Neural cell (in vitro differentiated cells): ENCODE data around the gene DCTN4. TPM values are rescaled to one million over a fixed set of nuclear protein-coding genes. Genes with fewer than 3 reads are reported as not detected.

ENCODE experiments used
- H2AFZ ChIP-seq: fragments of 200-600, 300-800 bp; sonication (generic), shearing (Covaris generic); 2 replicates; pipeline ENCODE4 v1.6.0; 2014; ENCODE audit warnings: low read depth, mild to moderate bottlenecking, antibody characterized with exemption, low read length, moderate library complexity
- H3F3A ChIP-seq: fragments of 200-600 bp; shearing (Covaris generic); 2 replicates; pipeline ENCODE4 v1.6.1; 2016; ENCODE audit warnings: mild to moderate bottlenecking, moderate library complexity, mixed read lengths, antibody characterized with exemption, low read length; ENCODE audit not compliant: insufficient read depth, poor library complexity, severe bottlenecking
- H3K27ac ChIP-seq: fragments of 200-600, 300-800 bp; sonication (generic), shearing (Covaris generic); 2 replicates; pipeline ENCODE4 v1.5.1; 2014; ENCODE audit warnings: mild to moderate bottlenecking, low read length, moderate library complexity
- H3K27me3 ChIP-seq: fragments of 300-800, 200-600 bp; sonication (generic), shearing (Covaris generic); 2 replicates; pipeline ENCODE4 v1.6.0; 2014; ENCODE audit warnings: mild to moderate bottlenecking, low read depth, low read length, moderate library complexity; ENCODE audit not compliant: insufficient read depth
- H3K36me3 ChIP-seq: fragments of 300-800, 200-600 bp; sonication (generic), shearing (Covaris generic); 2 replicates; pipeline ENCODE4 v1.5.1; 2014; ENCODE audit warnings: mild to moderate bottlenecking, antibody characterized with exemption, low read length, moderate library complexity; ENCODE audit not compliant: insufficient read depth
- H3K4me2 ChIP-seq: fragments of 300-800, 200-600 bp; sonication (generic), shearing (Covaris generic); 2 replicates; pipeline ENCODE4 v1.6.0; 2014; ENCODE audit warnings: mild to moderate bottlenecking, low read length
- H3K4me3 ChIP-seq: fragments of 300-800, 200-600 bp; sonication (generic), shearing (Covaris generic); 2 replicates; pipeline ENCODE4 v1.5.1; 2014; ENCODE audit warnings: mild to moderate bottlenecking, low read length, moderate library complexity
- H3K79me2 ChIP-seq: fragments of 200-600 bp; shearing (Covaris generic); replicated peaks from 2 replicates; pipeline ENCODE4 v1.6.0; 2014; ENCODE audit warnings: mild to moderate bottlenecking, low read length, moderate library complexity; ENCODE audit not compliant: insufficient read depth
- H3K9ac ChIP-seq: fragments of 300-800, 200-600 bp; sonication (generic), shearing (Covaris generic); 2 replicates; pipeline ENCODE4 v1.6.1; 2016; ENCODE audit warnings: mild to moderate bottlenecking, low read length, mixed read lengths
- H3K9me2 ChIP-seq: fragments of 200-600 bp; shearing (Covaris generic); 2 replicates; pipeline ENCODE4 v1.6.1; 2016; ENCODE audit warnings: mild to moderate bottlenecking, low read length, mixed read lengths; ENCODE audit not compliant: insufficient read depth
- H3K9me3 ChIP-seq: fragments of 200-600, 300-800 bp; sonication (generic), shearing (Covaris generic); 2 replicates; pipeline ENCODE4 v1.6.1; 2016; ENCODE audit warnings: mild to moderate bottlenecking, mixed run types, low read length, moderate library complexity, mixed read lengths
- H4K20me1 ChIP-seq: fragments of 200-600 bp; shearing (Covaris generic); 2 replicates; pipeline ENCODE4 v1.6.1; 2016; ENCODE audit warnings: mild to moderate bottlenecking, mixed run types; ENCODE audit not compliant: insufficient read depth
- EP300 ChIP-seq: fragments of 450-650 bp; conservative IDR thresholded peaks from 2 replicates; pipeline ENCODE4 v1.6.1; 2014; ENCODE audit warnings: antibody characterized with exemption, mild to moderate bottlenecking, moderate library complexity; ENCODE audit not compliant: poor library complexity, severe bottlenecking
- EZH2 ChIP-seq: fragments of 200-600, 300-800 bp; shearing (Covaris generic), sonication (generic); IDR thresholded peaks from 2 replicates; pipeline ENCODE4 v1.6.1; 2014; ENCODE audit warnings: antibody characterized with exemption, low read length, borderline replicate concordance, mild to moderate bottlenecking; ENCODE audit not compliant: insufficient read depth, poor library complexity, severe bottlenecking
- MXI1 ChIP-seq: fragments of 450-650 bp; conservative IDR thresholded peaks from 2 replicates; pipeline ENCODE4 v1.6.1; 2014; ENCODE audit warnings: antibody characterized with exemption, mild to moderate bottlenecking; ENCODE audit not compliant: poor library complexity, severe bottlenecking
- POLR2AphosphoS5 ChIP-seq: IDR thresholded peaks from 2 replicates; pipeline ENCODE4 v1.6.1; 2012
- RAD21 ChIP-seq: fragments of 450-650 bp; conservative IDR thresholded peaks from 2 replicates; pipeline ENCODE4 v1.6.1; 2014; ENCODE audit warnings: antibody characterized with exemption, mild to moderate bottlenecking, moderate library complexity
- SMC3 ChIP-seq: fragments of 450-650 bp; conservative IDR thresholded peaks from 2 replicates; pipeline ENCODE4 v1.6.1; 2014; ENCODE audit warnings: antibody characterized with exemption, mild to moderate bottlenecking, moderate library complexity; ENCODE audit not compliant: poor library complexity
- TAF1 ChIP-seq: IDR thresholded peaks from 2 replicates; pipeline ENCODE4 v1.6.1; 2012; ENCODE audit warnings: low read depth
- polyA plus RNA-seq: library from polyadenylated mRNA; depleted of rRNA; stranded (reverse); fragments of >200 nt; gene quantifications from 2 replicates; pipeline ENCODE4 v1.2.3, GENCODE V29; 2014
- TF ChIP-seq, protein P1 (sequence below): IDR thresholded peaks from 2 replicates; pipeline ENCODE4 v1.6.1; 2012; ENCODE audit warnings: borderline replicate concordance
- TF ChIP-seq, protein P2 (sequence below): fragments of 450-650 bp; IDR thresholded peaks from 2 replicates; pipeline ENCODE4 v1.5.1; 2014; ENCODE audit warnings: antibody characterized with exemption, mild to moderate bottlenecking, moderate library complexity; ENCODE audit not compliant: poor library complexity, severe bottlenecking

DCTN4 gene
- polyA plus RNA-seq, 1 donor from 2014 or later: 117 TPM

DNA sequence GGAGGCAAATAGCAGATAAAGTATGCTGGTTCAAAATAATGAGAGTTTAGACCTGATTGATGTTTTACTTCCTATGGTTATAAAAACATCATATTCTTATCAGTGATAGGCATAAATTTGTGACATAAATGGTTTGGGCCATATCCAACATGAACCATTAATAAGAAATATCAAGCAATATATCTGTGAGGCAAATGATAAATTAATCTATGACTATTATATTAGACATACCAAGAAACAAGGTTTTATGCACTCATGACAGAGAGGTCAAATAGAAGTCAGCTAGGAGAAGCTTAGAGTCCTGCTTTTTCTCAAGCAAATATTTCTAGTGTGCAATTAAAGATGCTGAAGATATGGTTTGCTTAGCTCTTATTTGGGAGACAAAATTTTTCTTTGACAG, 30.2 kb upstream of the DCTN4 start:
- no peaks in the 10 kb centered on the region for H3K27me3 ChIP-seq
- H4K20me1 ChIP-seq: no peaks in the 10 kb centered on the region
- no peaks in the 10 kb centered on the region for H3K9me3 ChIP-seq
- H3F3A ChIP-seq: no peaks in the 10 kb centered on the region
- no peaks in the 10 kb centered on the region for H3K79me2 ChIP-seq
- no peak for TF ChIP-seq MXI1
- H3K4me2 ChIP-seq: no peak overlapping the region
- no peak overlapping the region for H2AFZ ChIP-seq
- no peak overlapping the region for H3K9ac ChIP-seq
- H3K27ac ChIP-seq: no peak overlapping the region
- H3K36me3 ChIP-seq: no peaks in the 10 kb centered on the region
- H3K9me2 ChIP-seq: no peaks in the 10 kb centered on the region
- H3K4me3 ChIP-seq: no peak overlapping the region

DNA sequence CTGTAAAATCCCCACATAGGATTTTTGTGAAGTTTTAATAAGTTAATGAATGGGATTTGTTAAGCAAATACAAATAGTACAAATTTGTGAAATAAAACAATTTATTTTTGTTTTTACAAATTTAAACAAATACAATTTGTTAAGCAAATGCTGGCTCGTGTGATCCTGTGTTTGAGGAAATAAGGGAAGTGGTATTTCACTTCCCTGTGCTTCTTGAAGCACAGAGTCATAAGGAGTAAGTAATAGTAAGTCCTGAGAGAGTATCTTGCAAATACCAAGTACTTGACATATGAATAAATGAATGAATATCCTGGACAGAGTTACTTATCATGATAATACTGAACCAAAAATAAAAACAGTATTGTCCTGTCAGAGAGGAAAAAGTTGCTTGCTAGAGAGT, 28.8 kb upstream of the DCTN4 start:
- no peak overlapping the region for H3K9ac ChIP-seq
- H3K4me3 ChIP-seq: no peak overlapping the region
- no peaks in the 10 kb centered on the region for H3K9me3 ChIP-seq
- no peaks in the 10 kb centered on the region for H3K36me3 ChIP-seq
- H3K27me3 ChIP-seq: no peaks in the 10 kb centered on the region
- H2AFZ ChIP-seq: no peak overlapping the region
- H3K4me2 ChIP-seq: no peak overlapping the region
- H4K20me1 ChIP-seq: no peaks in the 10 kb centered on the region
- no peak for TF ChIP-seq RAD21
- TF ChIP-seq POLR2AphosphoS5: no peak
- TF ChIP-seq SMC3: no peak
- TF ChIP-seq, protein P1, sequence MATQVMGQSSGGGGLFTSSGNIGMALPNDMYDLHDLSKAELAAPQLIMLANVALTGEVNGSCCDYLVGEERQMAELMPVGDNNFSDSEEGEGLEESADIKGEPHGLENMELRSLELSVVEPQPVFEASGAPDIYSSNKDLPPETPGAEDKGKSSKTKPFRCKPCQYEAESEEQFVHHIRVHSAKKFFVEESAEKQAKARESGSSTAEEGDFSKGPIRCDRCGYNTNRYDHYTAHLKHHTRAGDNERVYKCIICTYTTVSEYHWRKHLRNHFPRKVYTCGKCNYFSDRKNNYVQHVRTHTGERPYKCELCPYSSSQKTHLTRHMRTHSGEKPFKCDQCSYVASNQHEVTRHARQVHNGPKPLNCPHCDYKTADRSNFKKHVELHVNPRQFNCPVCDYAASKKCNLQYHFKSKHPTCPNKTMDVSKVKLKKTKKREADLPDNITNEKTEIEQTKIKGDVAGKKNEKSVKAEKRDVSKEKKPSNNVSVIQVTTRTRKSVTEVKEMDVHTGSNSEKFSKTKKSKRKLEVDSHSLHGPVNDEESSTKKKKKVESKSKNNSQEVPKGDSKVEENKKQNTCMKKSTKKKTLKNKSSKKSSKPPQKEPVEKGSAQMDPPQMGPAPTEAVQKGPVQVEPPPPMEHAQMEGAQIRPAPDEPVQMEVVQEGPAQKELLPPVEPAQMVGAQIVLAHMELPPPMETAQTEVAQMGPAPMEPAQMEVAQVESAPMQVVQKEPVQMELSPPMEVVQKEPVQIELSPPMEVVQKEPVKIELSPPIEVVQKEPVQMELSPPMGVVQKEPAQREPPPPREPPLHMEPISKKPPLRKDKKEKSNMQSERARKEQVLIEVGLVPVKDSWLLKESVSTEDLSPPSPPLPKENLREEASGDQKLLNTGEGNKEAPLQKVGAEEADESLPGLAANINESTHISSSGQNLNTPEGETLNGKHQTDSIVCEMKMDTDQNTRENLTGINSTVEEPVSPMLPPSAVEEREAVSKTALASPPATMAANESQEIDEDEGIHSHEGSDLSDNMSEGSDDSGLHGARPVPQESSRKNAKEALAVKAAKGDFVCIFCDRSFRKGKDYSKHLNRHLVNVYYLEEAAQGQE: no peak
- TF ChIP-seq EP300: no peak
- no peak for TF ChIP-seq EZH2
- TF ChIP-seq, protein P2, sequence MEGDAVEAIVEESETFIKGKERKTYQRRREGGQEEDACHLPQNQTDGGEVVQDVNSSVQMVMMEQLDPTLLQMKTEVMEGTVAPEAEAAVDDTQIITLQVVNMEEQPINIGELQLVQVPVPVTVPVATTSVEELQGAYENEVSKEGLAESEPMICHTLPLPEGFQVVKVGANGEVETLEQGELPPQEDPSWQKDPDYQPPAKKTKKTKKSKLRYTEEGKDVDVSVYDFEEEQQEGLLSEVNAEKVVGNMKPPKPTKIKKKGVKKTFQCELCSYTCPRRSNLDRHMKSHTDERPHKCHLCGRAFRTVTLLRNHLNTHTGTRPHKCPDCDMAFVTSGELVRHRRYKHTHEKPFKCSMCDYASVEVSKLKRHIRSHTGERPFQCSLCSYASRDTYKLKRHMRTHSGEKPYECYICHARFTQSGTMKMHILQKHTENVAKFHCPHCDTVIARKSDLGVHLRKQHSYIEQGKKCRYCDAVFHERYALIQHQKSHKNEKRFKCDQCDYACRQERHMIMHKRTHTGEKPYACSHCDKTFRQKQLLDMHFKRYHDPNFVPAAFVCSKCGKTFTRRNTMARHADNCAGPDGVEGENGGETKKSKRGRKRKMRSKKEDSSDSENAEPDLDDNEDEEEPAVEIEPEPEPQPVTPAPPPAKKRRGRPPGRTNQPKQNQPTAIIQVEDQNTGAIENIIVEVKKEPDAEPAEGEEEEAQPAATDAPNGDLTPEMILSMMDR: no peak
- TF ChIP-seq TAF1: no peak
- no peak for TF ChIP-seq MXI1
- H3K9me2 ChIP-seq: no peaks in the 10 kb centered on the region
- H3F3A ChIP-seq: no peaks in the 10 kb centered on the region
- H3K79me2 ChIP-seq: no peaks in the 10 kb centered on the region
- H3K27ac ChIP-seq: no peak overlapping the region

DNA sequence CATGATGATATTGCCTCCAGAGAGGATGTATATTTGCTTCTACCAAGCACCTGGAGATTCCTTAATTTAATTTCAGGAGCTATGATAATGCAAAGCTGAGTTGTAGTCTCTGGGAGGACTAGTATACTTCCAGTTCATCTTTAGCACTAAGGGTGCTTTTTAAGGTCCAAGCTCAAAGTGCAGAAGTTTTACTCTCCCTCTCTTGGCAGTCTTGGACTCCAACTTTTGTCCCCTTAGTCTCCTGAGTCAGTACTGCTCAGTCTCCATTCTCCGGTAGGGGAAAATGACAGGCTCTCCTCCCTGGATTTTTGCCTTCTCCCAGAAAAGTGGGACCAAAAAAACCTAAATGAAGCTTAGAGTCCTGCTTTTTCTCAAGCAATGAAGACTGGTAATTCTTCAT, 28.1 kb upstream of the DCTN4 start:
- no peak overlapping the region for H3K4me2 ChIP-seq
- no peaks in the 10 kb centered on the region for H3K27me3 ChIP-seq
- no peaks in the 10 kb centered on the region for H3K36me3 ChIP-seq
- no peaks in the 10 kb centered on the region for H3F3A ChIP-seq
- H3K4me3 ChIP-seq: no peak overlapping the region
- no peak overlapping the region for H3K27ac ChIP-seq
- H3K9me3 ChIP-seq: no peaks in the 10 kb centered on the region
- no peaks in the 10 kb centered on the region for H3K79me2 ChIP-seq
- no peak for TF ChIP-seq POLR2AphosphoS5
- TF ChIP-seq EZH2: no peak
- no peak for TF ChIP-seq TAF1
- no peak for TF ChIP-seq RAD21
- TF ChIP-seq, protein P2: no peak
- no peak overlapping the region for H2AFZ ChIP-seq
- H4K20me1 ChIP-seq: no peaks in the 10 kb centered on the region
- H3K9ac ChIP-seq: no peak overlapping the region
- no peaks in the 10 kb centered on the region for H3K9me2 ChIP-seq
